Thoracic aorta endothelial cell (primary cell): ENCODE measurements around the gene CCDC77. TPM values are rescaled to one million over a fixed set of nuclear protein-coding genes. Genes with fewer than 3 reads are reported as not detected.

Source experiments
- total RNA-seq: library from RNA; depleted of rRNA; stranded (reverse); fragments of >200 nt; gene quantifications from 2 replicates; pipeline ENCODE4 v1.2.3, GENCODE V29; 2012

CCDC77 gene
- total RNA-seq: 12.9 and 18.8 TPM in 2 replicates

GRCh38 chr12:401235-402028, at the start of gene CCDC77:
Gene CCDC77, plus strand, starts transcription at chr12:401644. Its CDS starts 7,740 bp downstream, at chr12:409384.

GRCh38 chr12:389142-390096, 12.0 kb upstream of the CCDC77 start, which contains the start of gene KDM5A:
Gene KDM5A, minus strand, starts transcription at chr12:389320. Its CDS starts 229 bp downstream, at chr12:389091.

DNA sequence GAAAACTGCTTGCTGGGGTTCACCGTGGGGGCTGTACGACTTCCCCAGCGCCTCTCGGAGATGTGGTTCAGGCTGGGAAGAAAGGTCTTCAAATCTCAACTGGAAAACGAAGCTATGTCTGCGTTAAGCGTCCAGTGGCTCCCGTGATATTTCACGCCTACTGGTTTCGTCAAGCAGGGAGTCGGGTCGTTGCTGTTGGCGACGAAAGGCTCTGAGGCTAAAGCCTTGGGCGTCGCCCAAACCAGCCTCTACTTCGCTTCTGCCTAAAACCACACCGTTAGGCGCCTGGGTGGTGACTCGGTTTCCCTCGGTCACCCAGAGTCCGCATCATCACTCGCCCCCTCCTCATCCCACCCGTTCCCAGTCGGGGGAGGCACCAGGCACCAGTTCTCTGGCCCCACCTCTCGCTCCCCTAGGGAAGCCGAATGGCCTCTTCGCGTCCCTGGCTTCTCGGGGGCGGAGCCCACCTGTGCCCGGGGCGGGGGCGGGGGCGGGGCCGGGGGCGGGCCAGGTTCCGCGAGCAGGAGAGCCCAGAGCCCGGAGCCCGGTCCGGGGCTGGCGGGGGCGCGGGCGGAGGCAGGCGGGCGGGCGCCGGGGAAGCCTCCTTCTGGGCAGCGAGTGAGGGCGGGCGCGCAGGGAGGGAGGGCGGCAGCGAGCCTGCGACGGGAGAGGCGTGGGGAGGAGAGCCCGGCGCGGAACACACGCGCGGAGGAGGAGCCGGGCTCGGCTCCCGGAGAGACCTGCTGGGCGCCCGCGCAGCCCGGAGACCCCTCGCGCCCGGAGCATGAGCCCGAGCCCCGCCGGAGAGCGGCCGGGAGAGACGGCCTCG, 58.2 kb downstream of the CCDC77 start, which contains the start of gene B4GALNT3:
Gene B4GALNT3, plus strand, starts transcription at position 510 of the 829 bp plus-strand sequence. CDS start 438 bp downstream, outside the sequence.

Other genes starting within 250 kb of the CCDC77 start
- not detected in 2 replicates for gene SLC6A12, start 187.5 kb upstream of the CCDC77 start, total RNA-seq
- gene SLC6A13, start 138.8 kb upstream of the CCDC77 start, total RNA-seq: not detected in 2 replicates
- 65.0 and 80.2 TPM in 2 replicates for gene KDM5A, start 12.3 kb upstream of the CCDC77 start, total RNA-seq
- 0.14 TPM in 1 of 2 replicates, not detected in the other for gene B4GALNT3, start 58.3 kb downstream of the CCDC77 start, total RNA-seq